ENCODE measurements around the gene UBE2L5. TPM values are rescaled to one million over a fixed set of nuclear protein-coding genes. Genes with fewer than 3 reads are reported as not detected.

UBE2L5 gene
- total and polyA plus RNA-seq, 2 of the 8 experiments (the other 6 are each of a cell fraction or from before 2014, with no cell fraction given) = not detected

DNA sequence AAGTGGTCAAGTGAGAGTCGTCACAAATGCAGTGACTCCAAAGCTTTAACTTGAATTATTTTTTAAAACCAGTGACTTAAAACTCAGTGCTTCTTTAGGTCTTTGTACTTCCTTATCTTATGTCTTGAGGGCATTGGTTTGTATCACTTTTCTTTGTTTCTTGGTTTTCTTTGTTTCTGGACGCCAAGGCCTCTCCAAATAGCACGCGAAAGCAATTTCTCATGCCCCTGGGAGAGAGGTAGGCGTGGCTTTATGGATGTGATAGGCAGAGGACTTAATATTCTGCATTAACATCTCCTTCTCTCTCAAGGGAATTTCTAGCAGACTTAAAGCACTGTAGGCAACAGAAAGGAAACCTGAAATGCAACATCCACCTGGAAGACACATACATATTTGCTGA is 20.6 kb downstream of the UBE2L5 start:
- no peak overlapping the region for H3K18ac ChIP-seq (ENCODE audit: extremely low read depth, low read length)
- H3K56ac ChIP-seq (replicated peaks; ENCODE audit: insufficient read length, low read depth, low read length) = no peak overlapping the region
- H3K79me1 ChIP-seq (ENCODE audit: low read depth, low read length) = no peaks in the 10 kb centered on the region
- H2AK5ac ChIP-seq (ENCODE audit: low read depth, low read length) = no peak overlapping the region
- WGBS, 2 experiments (ENCODE audit: extremely low coverage in 1 of 2, insufficient coverage in 1 of 2, insufficient read length in 1 of 2, insufficient replicate concordance in 2 of 2, low coverage in 1 of 2, low lambda C conversion rate in 2 of 2, missing lambda C conversion rate in 1 of 2) = 63% methylated on average over 5 of the region's 5 CpGs; no CpG with 5 or more reads in 1 of the 2 experiments
- no peaks in the 10 kb centered on the region for H4K20me1 ChIP-seq (replicated peaks in 1 of 2; ENCODE audit: control insufficient read depth in 1 of 2, insufficient read depth in 2 of 2, low read length in 2 of 2)
- no peaks in the 10 kb centered on the region for H3K79me2 ChIP-seq (ENCODE audit: control insufficient read depth in 1 of 2, insufficient read depth in 2 of 2, low read length in 2 of 2)
- H3K4ac ChIP-seq (replicated peaks; ENCODE audit: insufficient read length, low read depth, low read length) = no peak overlapping the region
- FAIRE-seq (no peak), DNase-seq (ENCODE audit: low read depth in 1 of 2, low spot score in 2 of 2) (no peak)
- no peak overlapping the region for H2BK20ac ChIP-seq (ENCODE audit: low read length)
- no peak overlapping the region for H3K4me2 ChIP-seq (ENCODE audit: insufficient read depth in 1 of 2, low read depth in 2 of 2, low read length in 2 of 2)
- peaks cover 0 to 10% (median 7%) of the 10 kb centered on the region in 4 experiments; a peak in 6 of 7 replicates for H3K4me1 ChIP-seq (replicated peaks in 1 of 4; ENCODE audit: control insufficient read depth in 3 of 4, insufficient read depth in 4 of 4, low read length in 3 of 4)
- peaks cover 4% of the 10 kb centered on the region; the same call in 1 of the 2 replicates for H3K23me2 ChIP-seq (ENCODE audit: low read depth, low read length)
- H2BK5ac ChIP-seq (ENCODE audit: low read depth, low read length) = no peak overlapping the region
- no peak overlapping the region for H2BK15ac ChIP-seq (ENCODE audit: low read length)
- H3K27me3 ChIP-seq (replicated peaks in 1 of 4; ENCODE audit: control insufficient read depth in 3 of 4, extremely low read depth in 1 of 4, insufficient read depth in 3 of 4, low read length in 3 of 4) = no peaks in the 10 kb centered on the region; a peak in 1 of 7 replicates
- ChIA-PET CTCF (ENCODE audit: partially characterized antibody) (interaction anchor here (1.0 to 1.3 kb wide), 2 partner anchors 18 to 32 kb away, joined by 4 read pairs; no protein-coding TSS in a partner anchor), POLR2A (ENCODE audit: partially characterized antibody) (interaction anchor here (2.2 to 2.5 kb wide), 2 partner anchors 15 to 22 kb away, joined by 6 to 7 read pairs; partner anchors contain the start of gene HMGB1)
- no peak overlapping the region for H3K27ac ChIP-seq (ENCODE audit: low read depth, low read length)
- no peak overlapping the region for H3K9ac ChIP-seq (replicated peaks in 1 of 4; ENCODE audit: extremely low read depth in 1 of 4, low read depth in 3 of 4, low read length in 3 of 4)
- H3K4me3 ChIP-seq (ENCODE audit: extremely low read depth in 1 of 4, insufficient read depth in 2 of 4, low read depth in 3 of 4, low read length in 4 of 4) = no peak overlapping the region
- H3K14ac ChIP-seq (ENCODE audit: insufficient read length) = no peak overlapping the region
- H4K5ac ChIP-seq (ENCODE audit: insufficient read length, low read depth, low read length) = no peak overlapping the region
- H2BK12ac ChIP-seq (ENCODE audit: low read depth, low read length) = no peak overlapping the region
- H3K36me3 ChIP-seq (ENCODE audit: control insufficient read depth in 2 of 4, insufficient read depth in 4 of 4, low read length in 3 of 4) = no peaks in the 10 kb centered on the region
- no peak overlapping the region for H3K23ac ChIP-seq (ENCODE audit: insufficient read length)
- no peak overlapping the region for H4K91ac ChIP-seq (replicated peaks; ENCODE audit: insufficient read length, low read length)
- H3K9me3 ChIP-seq (ENCODE audit: insufficient read depth in 2 of 2, low read depth in 1 of 2, low read length in 1 of 2) = no peaks in the 10 kb centered on the region
- H4K8ac ChIP-seq (ENCODE audit: extremely low read depth, insufficient read depth, low read length) = no peak overlapping the region
- H2BK120ac ChIP-seq (replicated peaks; ENCODE audit: low read depth, low read length) = no peak overlapping the region
- H2AFZ ChIP-seq (ENCODE audit: low read length) = no peak overlapping the region
- TF ChIP-seq EGR1 (IDR thresholded peaks at IDR 0.05; ENCODE audit: borderline replicate concordance, low read depth, low read length) (no peak), CREB1 (IDR thresholded peaks at IDR 0.05) (no peak), TAF7 (optimal IDR thresholded peaks at IDR 0.05; ENCODE audit: borderline replicate concordance, low read depth, low read length) (no peak), RXRA (IDR thresholded peaks at IDR 0.05; ENCODE audit: insufficient read depth, low read depth, low read length) (no peak), CBX8 (IDR thresholded peaks at IDR 0.05; ENCODE audit: borderline replicate concordance, low read depth, low read length) (no peak), SRF (IDR thresholded peaks at IDR 0.05; ENCODE audit: low read depth, low read length) (no peak), SAP30 (IDR thresholded peaks at IDR 0.05; ENCODE audit: insufficient read depth, insufficient replicate concordance, low read length) (no peak), HDAC6 (IDR thresholded peaks at IDR 0.05; ENCODE audit: low read depth, low read length) (no peak), SP2 (IDR thresholded peaks at IDR 0.05; ENCODE audit: low read length) (no peak), BRCA1 (IDR thresholded peaks at IDR 0.05; ENCODE audit: low read depth, low read length) (no peak)
- TF ChIP-seq, protein P1, sequence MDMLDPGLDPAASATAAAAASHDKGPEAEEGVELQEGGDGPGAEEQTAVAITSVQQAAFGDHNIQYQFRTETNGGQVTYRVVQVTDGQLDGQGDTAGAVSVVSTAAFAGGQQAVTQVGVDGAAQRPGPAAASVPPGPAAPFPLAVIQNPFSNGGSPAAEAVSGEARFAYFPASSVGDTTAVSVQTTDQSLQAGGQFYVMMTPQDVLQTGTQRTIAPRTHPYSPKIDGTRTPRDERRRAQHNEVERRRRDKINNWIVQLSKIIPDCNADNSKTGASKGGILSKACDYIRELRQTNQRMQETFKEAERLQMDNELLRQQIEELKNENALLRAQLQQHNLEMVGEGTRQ (IDR thresholded peaks at IDR 0.05; ENCODE audit: low read length) = no peak

Measured in H1 (cell line).